Kidney (tissue), 14 donors: Measurements from ENCODE around the gene KDM4C. TPM values are rescaled to one million over a fixed set of nuclear protein-coding genes. Genes with fewer than 3 reads are reported as not detected.

Experiments used
- DNase-seq, 5 donors: peaks; one replicate each; pipeline ENCODE4 v3.0.0-alpha.2; 2013 to 2020
- FAIRE-seq: peaks from 2 replicates; lab custom pipeline; 2012; peaks lifted over from hg19 to GRCh38; lab: Jason Lieb, UNC
- H3K27ac ChIP-seq, 2 donors: one replicate each; pipeline ENCODE4 v1.7.0; 2013; ENCODE audit warnings: low read depth in 2 of 2, low read length in 2 of 2, inconsistent platforms in 1 of 2
- H3K27me3 ChIP-seq: one replicate; pipeline ENCODE4 v1.7.1; 2013; ENCODE audit warnings: low read length, inconsistent platforms; ENCODE audit not compliant: control insufficient read depth, insufficient read depth
- H3K36me3 ChIP-seq, 3 donors: one replicate each; pipeline versions ENCODE4 v1.7.0 to v1.7.1; 2013; ENCODE audit warnings: low read length in 3 of 3, control low read depth in 1 of 3, inconsistent platforms in 1 of 3; ENCODE audit not compliant: insufficient read depth in 3 of 3, control insufficient read depth in 2 of 3
- H3K4me1 ChIP-seq, 3 donors: one replicate each; pipeline versions ENCODE4 v1.7.0 to v1.7.1; 2013; ENCODE audit warnings: low read length in 3 of 3, inconsistent platforms in 1 of 3, low read depth in 1 of 3; ENCODE audit not compliant: control insufficient read depth in 2 of 3, insufficient read depth in 2 of 3
- H3K4me3 ChIP-seq, 3 donors: one replicate each; pipeline versions ENCODE4 v1.7.0 to v1.8.1; 2013; ENCODE audit warnings: low read length in 3 of 3, control low read depth in 1 of 3, inconsistent platforms in 1 of 3
- H3K9ac ChIP-seq, 3 donors: one replicate each; pipeline versions ENCODE4 v1.7.0 to v1.7.1; 2013; ENCODE audit warnings: low read length in 3 of 3, control low read depth in 1 of 3, inconsistent platforms in 1 of 3
- H3K9me3 ChIP-seq, 3 donors: one replicate each; pipeline versions ENCODE4 v1.7.0 to v1.7.1; 2013; ENCODE audit warnings: low read length in 3 of 3, control low read depth in 1 of 3, inconsistent platforms in 1 of 3; ENCODE audit not compliant: control insufficient read depth in 2 of 3, insufficient read depth in 1 of 3
- intact Hi-C: fragments of 100-400 bp; cut with DNase I; formaldehyde crosslinking; loops from one replicate; pipeline ENCODE4 v1.11.1; 2022
- polyA plus RNA-seq: library from polyadenylated mRNA; stranded (reverse); fragments of 350-450 nt; fragmentation: Illumina TruSeq; extraction: RNeasy Lipid Tissue Mini Kit (QIAGEN cat#74804); gene quantifications from one replicate; pipeline ENCODE4 v1.2.3, GENCODE V29; 2014; ENCODE audit warnings: low read depth, low replicate concordance; ENCODE audit not compliant: insufficient read depth
- total RNA-seq: library from RNA; stranded (reverse); fragmentation: NEBNext Ultra II Directional; extraction: Animal tissue kit (Norgen Biotek cat#: 25700); gene quantifications from one replicate; pipeline ENCODE4 v1.2.1, GENCODE V29; 2021
- TF ChIP-seq, protein P1 (sequence below): IDR thresholded peaks from 3 replicates; pipeline ENCODE4 v1.5.1; 2012; ENCODE audit warnings: mild to moderate bottlenecking, moderate library complexity, borderline replicate concordance; ENCODE audit not compliant: insufficient read depth; ENCODE audit errors: extremely low read depth
- donor health status: control.
- donor health status: control.
- donor health status: control.
- donor health status: control.
- donor health status: control.
- donor health status: DM: yes; HTN: yes; CAD: no.
- donor health status: Normal renal cell carcinoma (clear cell type).

The KDM4C gene
- total and polyA plus RNA-seq, 2 donors from 2014 or later, result 7.1 to 47.1 TPM

DNA sequence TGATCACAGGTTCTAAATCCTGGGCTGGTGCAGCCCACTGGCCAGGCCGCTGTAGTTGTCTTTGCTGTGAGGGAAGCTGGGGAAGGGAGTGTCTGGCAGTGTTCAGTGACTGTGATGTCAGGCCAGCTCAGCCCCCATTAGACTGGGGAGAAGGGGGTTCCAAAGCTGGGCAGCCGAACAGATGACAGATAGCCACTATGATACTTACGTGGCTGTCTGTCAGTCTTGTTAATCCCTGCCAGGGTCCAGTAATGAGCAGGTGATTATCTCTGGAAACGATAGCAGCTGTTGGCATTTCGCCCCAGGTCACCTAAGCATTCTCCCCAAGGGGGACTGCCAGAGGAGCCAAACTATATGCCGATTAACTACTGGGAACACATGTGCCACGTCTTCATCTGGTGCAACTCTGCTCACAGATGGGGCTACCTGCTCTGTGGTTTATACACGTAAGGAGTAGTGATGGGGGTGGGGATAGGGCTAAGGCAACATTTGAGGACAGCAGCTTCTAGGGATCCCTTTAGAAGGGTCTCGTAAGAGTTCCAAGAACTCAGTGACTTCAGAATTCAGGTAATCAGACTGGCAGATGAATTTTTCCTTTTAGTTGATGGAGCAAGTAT is 396.3 kb downstream of the KDM4C start:
- intact Hi-C loops, result no loop called here
- H3K4me1 ChIP-seq, result no peaks in the 10 kb centered on the region
- no peak overlapping the region for H3K27ac ChIP-seq
- H3K9me3 ChIP-seq, result no peaks in the 10 kb centered on the region
- no peak for DNase-seq
- TF ChIP-seq, protein P1, sequence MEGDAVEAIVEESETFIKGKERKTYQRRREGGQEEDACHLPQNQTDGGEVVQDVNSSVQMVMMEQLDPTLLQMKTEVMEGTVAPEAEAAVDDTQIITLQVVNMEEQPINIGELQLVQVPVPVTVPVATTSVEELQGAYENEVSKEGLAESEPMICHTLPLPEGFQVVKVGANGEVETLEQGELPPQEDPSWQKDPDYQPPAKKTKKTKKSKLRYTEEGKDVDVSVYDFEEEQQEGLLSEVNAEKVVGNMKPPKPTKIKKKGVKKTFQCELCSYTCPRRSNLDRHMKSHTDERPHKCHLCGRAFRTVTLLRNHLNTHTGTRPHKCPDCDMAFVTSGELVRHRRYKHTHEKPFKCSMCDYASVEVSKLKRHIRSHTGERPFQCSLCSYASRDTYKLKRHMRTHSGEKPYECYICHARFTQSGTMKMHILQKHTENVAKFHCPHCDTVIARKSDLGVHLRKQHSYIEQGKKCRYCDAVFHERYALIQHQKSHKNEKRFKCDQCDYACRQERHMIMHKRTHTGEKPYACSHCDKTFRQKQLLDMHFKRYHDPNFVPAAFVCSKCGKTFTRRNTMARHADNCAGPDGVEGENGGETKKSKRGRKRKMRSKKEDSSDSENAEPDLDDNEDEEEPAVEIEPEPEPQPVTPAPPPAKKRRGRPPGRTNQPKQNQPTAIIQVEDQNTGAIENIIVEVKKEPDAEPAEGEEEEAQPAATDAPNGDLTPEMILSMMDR, result no peak
- no peaks in the 10 kb centered on the region for H3K27me3 ChIP-seq
- no peak overlapping the region for H3K9ac ChIP-seq
- no peak overlapping the region for H3K4me3 ChIP-seq
- no peaks in the 10 kb centered on the region for H3K36me3 ChIP-seq
- no peak for FAIRE-seq

DNA sequence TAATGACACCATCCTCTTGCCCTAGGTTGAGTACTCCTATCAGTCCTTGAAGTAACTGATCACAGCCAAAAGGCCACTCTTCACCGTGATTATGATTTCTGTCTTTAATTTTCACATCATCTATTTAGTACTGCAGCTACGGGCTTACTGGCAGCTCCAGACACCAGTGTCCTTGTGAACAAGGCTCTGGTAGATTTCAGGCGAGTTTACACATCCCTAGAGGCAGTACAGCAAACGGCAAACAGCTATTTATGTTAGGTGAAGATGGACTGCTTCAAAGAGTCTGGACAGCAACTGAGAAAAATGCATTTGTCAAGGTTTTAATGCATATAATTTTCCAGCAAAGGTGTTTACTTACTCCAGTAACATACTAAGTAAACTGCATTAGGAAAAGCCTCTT is 396.9 kb downstream of the KDM4C start:
- FAIRE-seq (no peak), DNase-seq (no peak)
- intact Hi-C loops, result no loop called here
- Histone ChIP-seq H3K36me3 (no peaks in the 10 kb centered on the region), H3K27ac (no peak overlapping the region), H3K9ac (no peak overlapping the region), H3K27me3 (no peaks in the 10 kb centered on the region), H3K4me3 (no peak overlapping the region), H3K4me1 (no peaks in the 10 kb centered on the region), H3K9me3 (no peaks in the 10 kb centered on the region)
- TF ChIP-seq, protein P1, result no peak

DNA sequence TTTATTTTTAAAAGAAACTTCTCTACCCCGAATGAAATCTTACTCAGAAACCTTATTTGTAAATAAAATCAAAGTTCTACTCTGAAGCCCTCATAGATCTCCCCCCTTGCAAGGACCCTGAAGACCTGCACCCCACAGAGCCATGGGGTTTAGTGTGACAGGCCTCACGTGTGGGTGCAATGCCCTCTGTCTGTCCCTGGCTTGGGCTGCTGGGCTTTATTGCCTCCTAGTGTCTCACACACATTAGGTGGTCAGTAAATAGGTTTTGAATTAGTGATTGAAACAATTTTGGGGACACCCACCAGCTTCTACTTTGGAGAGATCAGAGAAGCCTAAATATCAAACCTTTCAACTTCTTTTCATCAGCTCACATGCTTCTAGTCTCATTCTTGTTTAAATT is 403.7 kb downstream of the KDM4C start:
- no peaks in the 10 kb centered on the region for H3K9me3 ChIP-seq
- no peak overlapping the region for H3K4me3 ChIP-seq
- TF ChIP-seq, protein P1, result no peak
- DNase-seq, result no peak
- no peak overlapping the region for H3K9ac ChIP-seq
- no peaks in the 10 kb centered on the region for H3K27me3 ChIP-seq
- no peak for FAIRE-seq
- no peaks in the 10 kb centered on the region for H3K4me1 ChIP-seq
- H3K27ac ChIP-seq, result no peak overlapping the region
- peaks cover 0 to 8% (median 0%) of the 10 kb centered on the region in 3 donors for H3K36me3 ChIP-seq
- intact Hi-C loops, result no loop called here

DNA sequence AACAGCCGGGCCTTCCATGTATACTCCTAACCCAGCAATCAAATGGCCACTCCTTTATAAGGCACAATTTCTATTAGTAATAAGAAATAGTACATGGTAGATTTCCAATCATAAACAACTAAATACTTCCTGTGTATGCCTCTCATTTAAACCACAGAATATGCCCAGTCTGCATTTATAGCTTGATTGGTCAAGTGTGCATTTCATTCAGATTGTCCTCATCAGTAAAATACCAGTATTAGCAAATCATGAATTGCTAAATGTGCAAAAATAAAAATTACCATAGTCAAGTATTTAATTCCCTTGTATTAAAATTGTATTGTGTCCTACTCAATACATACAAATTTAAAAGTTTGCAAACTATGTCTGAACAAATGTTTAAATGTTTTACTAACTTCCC is 406.2 kb downstream of the KDM4C start:
- Histone ChIP-seq H3K4me1 (no peaks in the 10 kb centered on the region), H3K9ac (no peak overlapping the region), H3K9me3 (no peaks in the 10 kb centered on the region), H3K36me3 (peaks cover 0 to 8% (median 0%) of the 10 kb centered on the region in 3 donors), H3K27ac (no peak overlapping the region), H3K27me3 (no peaks in the 10 kb centered on the region), H3K4me3 (no peak overlapping the region)
- TF ChIP-seq, protein P1, result no peak
- DNase-seq (no peak), FAIRE-seq (no peak)
- intact Hi-C loops, result no loop called here
